Nephron (organoid): ENCODE results near the gene TMEM72.
A peak's percentile ranks its signal among the peaks of the same experiment; 100 is the strongest.

ENCODE experiments used
- H3K27ac Mint-ChIP-seq, 3 experiments: 2 replicates each; pipeline ENCODE4 v1.8.0; 2020; ENCODE audit warnings: mixed read lengths in 3 of 3, mild to moderate bottlenecking in 2 of 3, moderate library complexity in 1 of 3
- H3K27me3 Mint-ChIP-seq: 2 replicates; pipeline ENCODE4 v1.8.0; 2021; ENCODE audit warnings: low read depth, mild to moderate bottlenecking, moderate library complexity, mixed read lengths
- H3K36me3 Mint-ChIP-seq: 2 replicates; pipeline ENCODE4 v1.8.0; 2020; ENCODE audit warnings: low read depth, mixed read lengths
- H3K4me1 Mint-ChIP-seq: 2 replicates; pipeline ENCODE4 v1.8.0; 2020; ENCODE audit warnings: mixed read lengths
- H3K4me3 Mint-ChIP-seq, 3 experiments: 2 replicates each; pipeline ENCODE4 v1.8.0; 2020; ENCODE audit warnings: mild to moderate bottlenecking in 3 of 3, mixed read lengths in 3 of 3, moderate library complexity in 2 of 3
- H3K9me3 Mint-ChIP-seq: 2 replicates; pipeline ENCODE4 v1.8.0; 2020; ENCODE audit warnings: mixed read lengths
- CTCF ChIP-seq, 3 experiments: fragments of 200-600 bp; sonication (generic); IDR thresholded peaks; one replicate each; pipeline ENCODE4 v1.5.0; 2021; ENCODE audit warnings: antibody characterized with exemption in 3 of 3; ENCODE audit not compliant: unreplicated experiment in 3 of 3

The TMEM72 gene

GRCh38 chr10:44963772-44964633 is 52.9 kb downstream of the TMEM72 start:
- peaks cover 4% of the 10 kb centered on the region for H3K36me3 Mint-ChIP-seq
- no peaks in the 10 kb centered on the region for H3K27me3 Mint-ChIP-seq
- no peak for TF ChIP-seq CTCF (IDR thresholded peaks at IDR 0.05; ENCODE audit: unreplicated experiment in 3 of 3)
- H3K4me1 Mint-ChIP-seq = peaks cover 91% of the 10 kb centered on the region
- H3K4me3 Mint-ChIP-seq = peak overlapping the region; percentile 53 to 93 (median 67)
- no peaks in the 10 kb centered on the region for H3K9me3 Mint-ChIP-seq
- peak overlapping the region; percentile 91 to 96 (median 92) for H3K27ac Mint-ChIP-seq

GRCh38 chr10:44965104-44965503 is 54.0 kb downstream of the TMEM72 start:
- TF ChIP-seq CTCF (IDR thresholded peaks at IDR 0.05; ENCODE audit: unreplicated experiment in 3 of 3) = no peak
- Mint-ChIP-seq H3K36me3 (peaks cover 14% of the 10 kb centered on the region), H3K4me1 (peaks cover 93% of the 10 kb centered on the region), H3K27me3 (no peaks in the 10 kb centered on the region), H3K4me3 (peak overlapping the region in 1 of 3 experiments; percentile 93), H3K9me3 (no peaks in the 10 kb centered on the region), H3K27ac (peak overlapping the region; percentile 91 to 96 (median 92))

- Mint-ChIP-seq H3K27me3 (no peaks in the 10 kb centered on the region), H3K4me3 (peak overlapping the region; percentile 48 to 76 (median 56)), H3K9me3 (no peaks in the 10 kb centered on the region), H3K4me1 (peaks cover 89% of the 10 kb centered on the region), H3K27ac (peak overlapping the region; percentile 91 to 96 (median 92)), H3K36me3 (peaks cover 18% of the 10 kb centered on the region)
- no peak for TF ChIP-seq CTCF (IDR thresholded peaks at IDR 0.05; ENCODE audit: unreplicated experiment in 3 of 3)
Observed at GRCh38 chr10:44965651-44966097, 54.5 kb downstream of the TMEM72 start.

- Mint-ChIP-seq H3K4me3 (peak overlapping the region in 2 of 3 experiments; percentile 56 to 76), H3K36me3 (peaks cover 24% of the 10 kb centered on the region), H3K9me3 (no peaks in the 10 kb centered on the region), H3K4me1 (peaks cover 88% of the 10 kb centered on the region), H3K27ac (peak overlapping the region; percentile 91 to 96 (median 92)), H3K27me3 (no peaks in the 10 kb centered on the region)
- no peak for TF ChIP-seq CTCF (IDR thresholded peaks at IDR 0.05; ENCODE audit: unreplicated experiment in 3 of 3)
Observed at GRCh38 chr10:44966129-44966815, 55.1 kb downstream of the TMEM72 start.

- Mint-ChIP-seq H3K4me1 (peaks cover 81% of the 10 kb centered on the region), H3K9me3 (no peaks in the 10 kb centered on the region), H3K27ac (peak overlapping the region; percentile 91 to 96 (median 92)), H3K4me3 (peak overlapping the region in 1 of 3 experiments; percentile 47), H3K27me3 (no peaks in the 10 kb centered on the region), H3K36me3 (peaks cover 27% of the 10 kb centered on the region)
- TF ChIP-seq CTCF (IDR thresholded peaks at IDR 0.05; ENCODE audit: unreplicated experiment in 3 of 3) = peak in 2 of 3 experiments; percentile 14 to 44
Observed at GRCh38 chr10:44966816-44967509, 55.8 kb downstream of the TMEM72 start.
